ENCODE measurements around the gene OSBPL1A. TPM values are rescaled to one million over a fixed set of nuclear protein-coding genes. Genes with fewer than 3 reads are reported as not detected.

OSBPL1A gene
- total and polyA plus RNA-seq, 2 experiments from 2014 or later: 14.9 to 24.1 TPM

DNA sequence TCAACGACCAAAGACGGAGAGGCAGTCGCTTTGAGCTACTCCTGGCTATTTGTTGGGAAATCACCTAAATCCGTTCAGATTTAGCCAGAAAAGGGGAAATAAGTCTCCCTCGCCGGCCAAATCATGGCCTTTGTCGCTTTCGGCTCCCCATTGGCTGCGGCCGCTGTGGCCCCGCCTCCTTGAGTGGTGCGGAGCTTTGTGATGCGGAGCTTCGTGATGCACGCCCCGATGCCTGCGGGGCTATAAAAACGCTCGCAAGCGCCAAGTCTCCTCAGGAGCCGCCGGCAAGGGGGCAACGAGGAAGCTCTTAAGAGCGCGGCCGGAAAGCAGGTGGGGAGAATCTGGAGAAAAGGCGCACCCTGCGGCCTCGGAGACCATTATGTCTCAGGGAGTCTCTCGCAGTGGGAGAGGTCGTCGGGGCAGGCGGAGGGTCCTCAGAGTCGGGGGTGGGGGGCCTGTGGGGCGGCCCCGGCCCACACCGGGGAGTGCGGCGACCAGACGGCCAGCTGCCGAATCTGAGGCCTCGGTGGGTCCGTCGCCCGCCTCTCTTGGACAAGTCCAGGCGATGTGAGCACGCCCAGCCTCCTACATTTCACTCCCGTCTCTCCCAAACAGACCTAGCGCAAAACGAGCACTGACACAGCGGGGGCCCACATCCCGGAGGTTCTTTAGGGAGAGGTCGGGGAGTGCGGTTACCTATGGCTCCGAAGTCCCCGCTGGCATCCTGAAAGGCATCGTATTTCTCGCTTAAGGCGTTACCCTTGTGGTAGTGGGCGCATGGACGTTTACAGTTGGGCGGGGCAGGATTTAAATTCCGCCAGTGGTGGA, 258.6 kb downstream of the OSBPL1A start, which contains the start of gene CABYR:
TSS of gene CABYR (plus strand) at position 274 of the 828 bp plus-strand sequence. CDS start 4,053 bp downstream, outside the sequence.
- peak within 1 kb of the TSS; percentile 57 for H3K27ac ChIP-seq
- peak within 1 kb of the TSS; percentile 85 for H2AFZ ChIP-seq
- no peaks in the 10 kb centered on the region for H3K79me2 ChIP-seq (ENCODE audit: insufficient read depth)
- H3K9me2 ChIP-seq (ENCODE audit: insufficient read depth): no peaks in the 10 kb centered on the region
- peak within 1 kb of the TSS; percentile 85 for H3K4me2 ChIP-seq (ENCODE audit: unreplicated experiment)
- peak within 1 kb of the TSS; percentile 80 for H3K4me3 ChIP-seq
- 0 out of 2 replicates have a peak, but pooled peaks cover 4% of the 10 kb centered on the region for H3F3A ChIP-seq (ENCODE audit: insufficient read depth)
- 1% methylated on average over 57 to 63 of the region's 63 CpGs for WGBS, 2 experiments (ENCODE audit: low coverage in 1 of 2, low lambda C conversion rate in 2 of 2, missing lambda C conversion rate in 2 of 2)
- H3K9me3 ChIP-seq (ENCODE audit: low read depth): no peaks in the 10 kb centered on the region
- H3K27me3 ChIP-seq (replicated peaks; ENCODE audit: insufficient read depth): no peaks in the 10 kb centered on the region
- no peaks in the 10 kb centered on the region for H4K20me1 ChIP-seq (ENCODE audit: insufficient read depth)
- 0 out of 2 replicates have a peak, but pooled peaks cover 3% of the 10 kb centered on the region for H3K36me3 ChIP-seq (ENCODE audit: low read depth)
- peak; percentile 94 for DNase-seq
- no peaks in the 10 kb centered on the region for H3K4me1 ChIP-seq (ENCODE audit: insufficient read depth)
- H3K9ac ChIP-seq: peak within 1 kb of the TSS; percentile 76
- TF ChIP-seq EZH2phosphoT487 (IDR thresholded peaks at IDR 0.05; ENCODE audit: insufficient read depth, low read depth): no peak
- no peak for TF ChIP-seq EZH2 (IDR thresholded peaks at IDR 0.05; ENCODE audit: insufficient read depth, poor library complexity, severe bottlenecking)
- in situ Hi-C loops (cut with MboI): no loop called here

DNA sequence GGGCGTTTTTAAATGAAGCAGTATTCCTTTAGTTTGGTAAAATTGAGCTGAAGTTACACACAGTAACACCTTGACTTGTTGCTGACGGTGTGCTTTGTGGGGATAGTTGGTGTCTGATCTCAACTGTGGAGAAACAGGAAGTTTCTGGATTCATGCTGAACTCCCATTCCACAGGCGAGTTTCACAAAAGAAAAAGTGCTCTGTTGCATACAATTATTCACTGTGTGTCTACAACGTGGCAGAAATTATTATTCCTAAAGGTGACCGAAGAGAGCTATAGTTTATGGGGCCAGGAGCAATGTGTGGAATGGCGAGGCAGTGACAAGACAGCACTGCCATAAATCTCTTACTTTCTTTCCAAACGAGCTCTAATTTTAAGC, 259.2 kb downstream of the OSBPL1A start:
- Histone ChIP-seq H3K27ac (peak overlapping the region; percentile 57), H3K9me2 (ENCODE audit: insufficient read depth) (no peaks in the 10 kb centered on the region), H4K20me1 (ENCODE audit: insufficient read depth) (no peaks in the 10 kb centered on the region), H2AFZ (peak overlapping the region; percentile 85), H3K4me3 (peak overlapping the region; percentile 80), H3K27me3 (replicated peaks; ENCODE audit: insufficient read depth) (no peaks in the 10 kb centered on the region), H3F3A (ENCODE audit: insufficient read depth) (0 out of 2 replicates have a peak, but pooled peaks cover 4% of the 10 kb centered on the region), H3K4me1 (ENCODE audit: insufficient read depth) (no peaks in the 10 kb centered on the region), H3K9me3 (ENCODE audit: low read depth) (no peaks in the 10 kb centered on the region), H3K79me2 (ENCODE audit: insufficient read depth) (no peaks in the 10 kb centered on the region), H3K4me2 (ENCODE audit: unreplicated experiment) (peak overlapping the region; percentile 85), H3K36me3 (ENCODE audit: low read depth) (0 out of 2 replicates have a peak, but pooled peaks cover 4% of the 10 kb centered on the region), H3K9ac (peak overlapping the region; percentile 76)
- no peak for DNase-seq
- TF ChIP-seq EZH2 (IDR thresholded peaks at IDR 0.05; ENCODE audit: insufficient read depth, poor library complexity, severe bottlenecking) (no peak), EZH2phosphoT487 (IDR thresholded peaks at IDR 0.05; ENCODE audit: insufficient read depth, low read depth) (no peak)
- in situ Hi-C loops (cut with MboI): no loop called here
- 31 to 38% methylated on average over 7 of the region's 7 CpGs for WGBS, 2 experiments (ENCODE audit: low coverage in 1 of 2, low lambda C conversion rate in 2 of 2, missing lambda C conversion rate in 2 of 2)

DNA sequence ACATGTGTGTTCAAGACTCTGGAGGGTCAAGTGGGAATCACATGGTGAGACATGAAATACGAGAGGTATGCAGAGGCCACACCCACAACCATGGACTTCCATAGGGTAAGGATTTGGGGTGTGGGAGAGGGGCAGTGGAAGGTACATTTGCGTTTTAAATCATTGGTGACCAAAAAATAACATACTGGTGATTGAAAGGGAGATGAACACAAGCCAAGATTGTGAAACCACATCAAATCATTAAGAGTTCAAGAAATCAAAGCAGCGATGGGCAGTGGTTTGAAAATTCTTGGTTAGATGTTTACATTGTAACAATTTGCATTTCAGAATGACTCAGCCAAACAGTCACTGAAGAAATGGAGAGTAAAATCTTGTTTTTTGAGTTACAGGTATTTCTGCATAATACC, 260.7 kb downstream of the OSBPL1A start:
- Histone ChIP-seq H3F3A (ENCODE audit: insufficient read depth) (0 out of 2 replicates have a peak, but pooled peaks cover 4% of the 10 kb centered on the region), H3K9ac (no peak overlapping the region), H3K27ac (no peak overlapping the region), H3K9me3 (ENCODE audit: low read depth) (no peaks in the 10 kb centered on the region), H3K27me3 (replicated peaks; ENCODE audit: insufficient read depth) (no peaks in the 10 kb centered on the region), H3K79me2 (ENCODE audit: insufficient read depth) (no peaks in the 10 kb centered on the region), H3K36me3 (ENCODE audit: low read depth) (0 out of 2 replicates have a peak, but pooled peaks cover 8% of the 10 kb centered on the region), H3K4me2 (ENCODE audit: unreplicated experiment) (no peak overlapping the region), H4K20me1 (ENCODE audit: insufficient read depth) (no peaks in the 10 kb centered on the region), H3K4me1 (ENCODE audit: insufficient read depth) (no peaks in the 10 kb centered on the region), H2AFZ (no peak overlapping the region), H3K4me3 (no peak overlapping the region), H3K9me2 (ENCODE audit: insufficient read depth) (no peaks in the 10 kb centered on the region)
- in situ Hi-C loops (cut with MboI): no loop called here
- no peak for TF ChIP-seq EZH2 (IDR thresholded peaks at IDR 0.05; ENCODE audit: insufficient read depth, poor library complexity, severe bottlenecking)
- no peak for TF ChIP-seq EZH2phosphoT487 (IDR thresholded peaks at IDR 0.05; ENCODE audit: insufficient read depth, low read depth)
- 94 to 100% methylated on average over 3 of the region's 3 CpGs for WGBS, 2 experiments (ENCODE audit: low coverage in 1 of 2, low lambda C conversion rate in 2 of 2, missing lambda C conversion rate in 2 of 2)
- no peak for DNase-seq

DNA sequence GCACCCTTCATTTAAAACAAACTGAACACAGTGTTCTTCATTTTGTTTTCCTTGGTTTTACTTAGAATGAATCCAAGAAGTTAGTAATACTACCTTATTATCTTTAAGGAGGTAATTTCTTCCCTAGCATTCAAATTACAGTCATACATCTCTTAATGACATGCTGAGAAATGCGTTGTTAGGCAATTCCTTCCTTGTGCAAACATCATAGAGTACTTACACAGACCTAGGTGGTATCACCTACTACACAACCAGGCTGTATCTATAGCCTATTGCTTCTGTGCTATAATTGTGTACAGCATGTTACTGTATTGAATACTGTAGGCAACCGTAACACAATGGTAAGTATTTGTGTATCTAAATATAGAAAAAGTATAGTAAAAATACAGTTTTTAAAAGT, 267.1 kb downstream of the OSBPL1A start:
- no peaks in the 10 kb centered on the region for H3K27me3 ChIP-seq (replicated peaks; ENCODE audit: insufficient read depth)
- TF ChIP-seq EZH2 (IDR thresholded peaks at IDR 0.05; ENCODE audit: insufficient read depth, poor library complexity, severe bottlenecking) (no peak), EZH2phosphoT487 (IDR thresholded peaks at IDR 0.05; ENCODE audit: insufficient read depth, low read depth) (no peak)
- no peak overlapping the region for H3K4me3 ChIP-seq
- peaks cover 9% of the 10 kb centered on the region for H3K4me1 ChIP-seq (ENCODE audit: insufficient read depth)
- peaks cover 16% of the 10 kb centered on the region; the same call in 1 of the 2 replicates for H3K36me3 ChIP-seq (ENCODE audit: low read depth)
- H3K4me2 ChIP-seq (ENCODE audit: unreplicated experiment): no peak overlapping the region
- H2AFZ ChIP-seq: no peak overlapping the region
- in situ Hi-C loops (cut with MboI): no loop called here
- no peaks in the 10 kb centered on the region for H3F3A ChIP-seq (ENCODE audit: insufficient read depth)
- no peaks in the 10 kb centered on the region for H3K9me2 ChIP-seq (ENCODE audit: insufficient read depth)
- 51 to 61% methylated on average over 2 of the region's 2 CpGs for WGBS, 2 experiments (ENCODE audit: low coverage in 1 of 2, low lambda C conversion rate in 2 of 2, missing lambda C conversion rate in 2 of 2)
- no peak overlapping the region for H3K9ac ChIP-seq
- H3K27ac ChIP-seq: no peak overlapping the region
- DNase-seq: no peak
- no peaks in the 10 kb centered on the region for H3K9me3 ChIP-seq (ENCODE audit: low read depth)
- H4K20me1 ChIP-seq (ENCODE audit: insufficient read depth): no peaks in the 10 kb centered on the region
- H3K79me2 ChIP-seq (ENCODE audit: insufficient read depth): no peaks in the 10 kb centered on the region

All from GM23248 (cell line).